ENCODE data around the gene PRKCZ.

The PRKCZ gene

DNA sequence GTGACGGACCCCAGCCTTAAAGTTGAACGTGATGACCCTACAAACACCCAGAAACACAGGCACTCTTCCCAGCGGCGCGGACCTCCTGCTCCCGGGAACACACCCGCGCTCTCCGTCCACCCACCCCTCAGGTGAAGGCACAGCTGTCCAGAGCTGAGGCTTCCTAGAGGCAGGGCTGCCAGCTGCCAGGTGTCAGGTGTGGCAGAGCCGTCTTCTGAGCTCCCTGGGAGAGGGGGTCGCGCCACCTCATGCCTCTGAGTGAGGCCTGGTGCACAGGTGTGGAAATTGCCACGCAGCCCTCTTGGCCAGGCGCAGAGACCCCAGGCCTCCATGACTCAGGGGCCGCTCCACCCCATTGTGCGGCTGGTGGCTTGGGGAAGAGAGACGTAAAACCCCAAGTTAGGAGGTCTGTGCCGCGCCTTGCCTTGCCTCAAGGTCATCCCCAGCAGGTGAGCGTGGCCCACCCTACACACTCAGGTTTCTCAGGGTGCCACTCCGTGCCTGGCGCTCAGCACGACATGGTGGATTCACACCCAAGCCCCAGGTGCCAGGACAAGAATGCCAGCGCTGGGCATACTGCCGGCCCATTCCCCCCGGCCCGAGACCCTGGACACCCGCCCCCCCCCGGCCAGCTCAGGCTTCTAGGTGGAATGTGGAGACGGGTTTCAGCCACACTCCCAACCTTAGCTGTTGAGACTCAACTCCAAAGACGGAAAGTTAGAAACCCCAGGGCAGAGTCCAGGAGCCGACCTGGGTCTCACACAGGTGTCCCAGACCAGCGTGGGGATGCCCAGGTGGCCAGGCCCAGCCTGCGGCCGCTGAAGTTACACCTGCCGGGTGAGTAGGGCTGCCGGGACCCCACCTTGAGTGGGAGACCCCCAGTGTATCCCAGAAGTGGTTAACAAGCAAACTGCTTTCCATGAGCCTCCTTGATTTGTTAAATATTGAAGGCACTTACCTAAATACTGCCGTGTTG, 136.0 kb downstream of the PRKCZ start:
- TF ChIP-seq SPI1 (IDR thresholded peaks at IDR 0.05; ENCODE audit: low read depth, low read length): no peak
- TF ChIP-seq POLR2AphosphoS5 (IDR thresholded peaks at IDR 0.05; ENCODE audit: low read depth, low read length): no peak
- TF ChIP-seq PAX5 (IDR thresholded peaks at IDR 0.05; ENCODE audit: insufficient read depth, low read length, severe bottlenecking): no peak
- TF ChIP-seq TAF1 (IDR thresholded peaks at IDR 0.05; ENCODE audit: low read depth, low read length): no peak
- no peak for TF ChIP-seq POU2F2 (IDR thresholded peaks at IDR 0.05; ENCODE audit: low read depth, low read length)
- TF ChIP-seq POLR2A (IDR thresholded peaks at IDR 0.05; ENCODE audit: low read depth, low read length): no peak
- FAIRE-seq (no peak), DNase-seq (ENCODE audit: insufficient read length, low spot score) (no peak)

DNA sequence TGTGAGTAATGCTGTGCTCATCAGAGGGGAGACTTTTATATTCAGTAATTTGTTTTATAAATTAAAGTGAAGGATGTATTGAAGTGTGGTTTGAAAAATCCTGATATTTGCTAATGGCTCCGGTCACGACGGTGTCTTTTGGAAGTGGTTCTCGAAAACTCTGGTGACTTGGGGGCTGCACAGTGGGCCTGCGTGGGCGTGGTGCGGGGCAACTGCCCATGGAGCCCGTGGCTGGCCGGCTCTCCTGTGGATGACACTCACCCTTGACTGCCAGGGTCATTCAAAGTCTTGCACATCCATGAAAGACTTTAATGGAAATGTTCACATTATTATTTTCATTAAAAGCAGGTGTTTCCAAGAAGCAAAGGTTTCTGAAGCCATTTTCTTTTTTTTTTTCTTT, 136.7 kb downstream of the PRKCZ start:
- TF ChIP-seq POLR2AphosphoS5 (IDR thresholded peaks at IDR 0.05; ENCODE audit: low read depth, low read length): no peak
- TF ChIP-seq SPI1 (IDR thresholded peaks at IDR 0.05; ENCODE audit: low read depth, low read length): no peak
- DNase-seq (ENCODE audit: insufficient read length, low spot score) (no peak), FAIRE-seq (no peak)

GRCh38 chr1:2187619-2188018, 137.4 kb downstream of the PRKCZ start:
- no peak for TF ChIP-seq SPI1 (IDR thresholded peaks at IDR 0.05; ENCODE audit: low read depth, low read length)
- no peak for TF ChIP-seq POU2F2 (IDR thresholded peaks at IDR 0.05; ENCODE audit: low read depth, low read length)
- TF ChIP-seq POLR2AphosphoS5 (IDR thresholded peaks at IDR 0.05; ENCODE audit: low read depth, low read length): no peak
- no peak for TF ChIP-seq PAX5 (IDR thresholded peaks at IDR 0.05; ENCODE audit: insufficient read depth, low read length, severe bottlenecking)
- TF ChIP-seq POLR2A (IDR thresholded peaks at IDR 0.05; ENCODE audit: low read depth, low read length): no peak
- TF ChIP-seq TAF1 (IDR thresholded peaks at IDR 0.05; ENCODE audit: low read depth, low read length): no peak
- DNase-seq (ENCODE audit: insufficient read length, low spot score): no peak
- FAIRE-seq: no peak

DNA sequence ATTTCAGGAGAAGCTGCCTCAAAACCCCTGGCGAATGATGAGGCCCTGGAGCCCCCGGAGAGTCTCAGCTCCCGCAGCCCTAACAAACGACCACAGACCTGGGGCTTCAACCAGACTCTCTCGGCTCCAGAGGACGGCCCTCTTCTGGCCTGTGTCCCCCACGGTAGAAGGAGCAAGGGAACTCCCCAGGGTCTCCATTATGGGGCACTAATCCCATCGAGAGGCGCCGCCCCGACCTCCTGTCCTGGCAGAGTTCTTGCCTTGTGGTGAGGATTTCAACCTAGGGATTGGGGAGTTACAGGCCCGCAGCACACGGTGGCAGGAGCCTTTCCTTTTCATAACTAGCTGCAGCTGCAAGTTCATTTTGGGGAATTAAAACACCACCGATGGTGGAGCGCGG, 138.1 kb downstream of the PRKCZ start:
- TF ChIP-seq TAF1 (IDR thresholded peaks at IDR 0.05; ENCODE audit: low read depth, low read length): no peak
- no peak for TF ChIP-seq SPI1 (IDR thresholded peaks at IDR 0.05; ENCODE audit: low read depth, low read length)
- TF ChIP-seq PAX5 (IDR thresholded peaks at IDR 0.05; ENCODE audit: insufficient read depth, low read length, severe bottlenecking): no peak
- TF ChIP-seq POLR2AphosphoS5 (IDR thresholded peaks at IDR 0.05; ENCODE audit: low read depth, low read length): no peak
- no peak for TF ChIP-seq POLR2A (IDR thresholded peaks at IDR 0.05; ENCODE audit: low read depth, low read length)
- TF ChIP-seq POU2F2 (IDR thresholded peaks at IDR 0.05; ENCODE audit: low read depth, low read length): no peak
- no peak for FAIRE-seq
- DNase-seq (ENCODE audit: insufficient read length, low spot score): no peak

- FAIRE-seq (peak; percentile 94), DNase-seq (ENCODE audit: insufficient read length, low spot score) (peak; percentile 96)
- TF ChIP-seq PAX5 (IDR thresholded peaks at IDR 0.05; ENCODE audit: insufficient read depth, low read length, severe bottlenecking) (no peak), POU2F2 (IDR thresholded peaks at IDR 0.05; ENCODE audit: low read depth, low read length) (no peak), POLR2AphosphoS5 (IDR thresholded peaks at IDR 0.05; ENCODE audit: low read depth, low read length) (no peak), SPI1 (IDR thresholded peaks at IDR 0.05; ENCODE audit: low read depth, low read length) (no peak), TAF1 (IDR thresholded peaks at IDR 0.05; ENCODE audit: low read depth, low read length) (no peak), POLR2A (IDR thresholded peaks at IDR 0.05; ENCODE audit: low read depth, low read length) (no peak)
Observed at GRCh38 chr1:2189459-2190425, 139.5 kb downstream of the PRKCZ start.

DNA sequence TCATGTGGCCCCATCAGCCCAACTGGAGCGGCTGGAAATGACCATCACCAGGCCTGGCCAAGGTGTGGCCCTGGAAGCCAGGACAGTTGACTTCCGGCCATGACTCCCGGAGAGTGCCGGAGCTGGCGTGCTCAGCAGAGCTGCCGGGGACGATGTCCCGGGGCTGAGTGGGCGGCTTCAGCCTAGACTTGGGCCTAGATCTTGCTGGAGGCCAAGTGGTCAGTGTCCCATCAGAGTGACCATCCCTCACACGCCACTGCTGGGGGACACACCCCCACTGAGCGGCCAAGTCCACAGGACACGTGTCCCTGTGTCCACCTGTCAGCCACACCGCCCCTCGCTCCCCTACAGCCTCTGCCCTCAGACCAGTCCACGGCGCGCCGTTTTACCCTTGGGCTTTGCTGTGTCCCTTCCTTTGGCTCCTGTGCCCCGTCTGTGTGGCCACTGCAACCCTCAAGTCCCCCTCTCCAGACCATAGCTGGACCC, 140.3 kb downstream of the PRKCZ start:
- no peak for FAIRE-seq
- TF ChIP-seq PAX5 (IDR thresholded peaks at IDR 0.05; ENCODE audit: insufficient read depth, low read length, severe bottlenecking): no peak
- TF ChIP-seq SPI1 (IDR thresholded peaks at IDR 0.05; ENCODE audit: low read depth, low read length): no peak
- TF ChIP-seq POU2F2 (IDR thresholded peaks at IDR 0.05; ENCODE audit: low read depth, low read length): no peak
- no peak for TF ChIP-seq TAF1 (IDR thresholded peaks at IDR 0.05; ENCODE audit: low read depth, low read length)
- TF ChIP-seq POLR2A (IDR thresholded peaks at IDR 0.05; ENCODE audit: low read depth, low read length): no peak
- no peak for TF ChIP-seq POLR2AphosphoS5 (IDR thresholded peaks at IDR 0.05; ENCODE audit: low read depth, low read length)
- no peak for DNase-seq (ENCODE audit: insufficient read length, low spot score)

DNA sequence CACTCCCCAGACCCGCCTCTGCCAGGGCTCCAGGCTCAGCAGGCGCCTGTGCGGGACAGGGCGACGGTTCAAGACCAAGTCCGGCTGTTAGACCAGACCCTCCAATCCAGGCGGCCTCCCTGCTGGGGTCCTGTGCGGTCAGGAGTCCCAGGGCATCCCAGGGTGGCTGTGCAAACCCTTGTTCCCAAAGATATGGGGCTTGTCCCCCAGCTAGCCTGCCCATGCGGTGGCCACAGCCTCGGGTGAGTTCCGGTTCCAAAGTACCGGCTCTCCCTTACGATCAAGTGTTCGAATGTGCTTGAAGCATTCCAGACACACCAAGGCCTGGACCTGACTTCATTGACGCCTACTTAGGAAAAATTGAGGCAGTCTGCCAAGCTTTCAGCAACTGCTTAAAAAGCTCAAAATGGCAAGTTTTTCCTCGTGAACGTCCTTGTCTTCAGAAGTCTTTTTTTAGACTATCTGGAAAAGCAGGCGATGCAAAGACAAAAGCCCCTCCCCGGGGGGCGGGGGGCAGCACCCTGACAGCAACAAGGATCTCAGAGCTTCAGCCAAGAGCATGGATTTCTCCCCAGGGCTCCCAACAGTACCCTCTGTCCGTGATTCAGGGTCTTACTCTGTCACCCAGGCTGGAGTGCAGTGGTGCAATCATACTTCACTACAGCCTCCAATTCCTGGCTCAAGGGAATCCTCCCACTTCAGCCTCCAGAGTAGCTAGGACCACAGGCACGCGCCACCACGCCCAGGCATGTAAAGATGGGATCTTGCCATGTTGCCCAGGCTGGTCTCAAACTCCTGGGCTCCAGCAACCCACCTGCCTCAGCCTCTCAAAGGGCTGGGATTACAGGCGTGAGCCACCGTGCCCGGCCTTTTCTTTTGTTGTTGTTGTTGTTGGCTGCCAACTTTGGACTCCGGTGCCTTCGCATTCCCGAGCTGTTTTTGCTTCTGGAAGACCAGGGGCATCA, 142.1 kb downstream of the PRKCZ start:
- TF ChIP-seq POU2F2 (IDR thresholded peaks at IDR 0.05; ENCODE audit: low read depth, low read length) (no peak), POLR2A (IDR thresholded peaks at IDR 0.05; ENCODE audit: low read depth, low read length) (no peak), TAF1 (IDR thresholded peaks at IDR 0.05; ENCODE audit: low read depth, low read length) (no peak), POLR2AphosphoS5 (IDR thresholded peaks at IDR 0.05; ENCODE audit: low read depth, low read length) (no peak), SPI1 (IDR thresholded peaks at IDR 0.05; ENCODE audit: low read depth, low read length) (no peak), PAX5 (IDR thresholded peaks at IDR 0.05; ENCODE audit: insufficient read depth, low read length, severe bottlenecking) (no peak)
- DNase-seq (ENCODE audit: insufficient read length, low spot score) (no peak), FAIRE-seq (no peak)
